Adrenal gland (tissue), 12 donors: ENCODE results near the gene COMMD1. TPM values are rescaled to one million over a fixed set of nuclear protein-coding genes. Genes with fewer than 3 reads are reported as not detected.

Experiments used
- DNase-seq, 7 donors: peaks; one replicate each; pipeline ENCODE4 v3.0.0-alpha.2; 2019 to 2020
- H3K27ac ChIP-seq, 5 donors: fragments of 200-600 bp; sonication (generic) in 4 of 5; 1 replicate in 3 of 5; 2 replicates in 2 of 5; pipeline versions ENCODE4 v1.5.1 to v1.8.0; 2016 to 2020; ENCODE audit warnings: mild to moderate bottlenecking in 1 of 5
- H3K27me3 ChIP-seq: fragments of 200-600 bp; 2 replicates; pipeline ENCODE4 v1.8.0; 2021
- H3K36me3 ChIP-seq, 2 donors: fragments of 200-600 bp; replicated peaks in 1 of 2; 1 replicate in 1 of 2; 2 replicates in 1 of 2; pipeline versions ENCODE4 v1.5.1 to v1.8.0; 2018 to 2022
- H3K4me1 ChIP-seq, 2 donors: fragments of 200-600 bp; replicated peaks in 1 of 2; 1 replicate in 1 of 2; 2 replicates in 1 of 2; pipeline versions ENCODE4 v1.5.1 to v1.8.0; 2018 to 2021
- H3K4me3 ChIP-seq, 4 donors: fragments of 200-600 bp; sonication (generic) in 3 of 4; one replicate each; pipeline ENCODE4 v1.5.1; 2016 to 2018
- H3K9me3 ChIP-seq, 3 donors: fragments of 200-600 bp; sonication (generic) in 1 of 3; replicated peaks in 1 of 3; 1 replicate in 2 of 3; 2 replicates in 1 of 3; pipeline versions ENCODE4 v1.5.1 to v1.8.0; 2016 to 2021
- CTCF ChIP-seq, 6 experiments: fragments of 450-650 bp in 4 of 6; fragments of 200-600 bp in 2 of 6; sonication (generic) in 1 of 6; IDR thresholded peaks; 1 replicate in 5 of 6; 2 replicates in 1 of 6; pipeline versions ENCODE4 v1.5.1 to v1.8.0; 2016 to 2021; ENCODE audit warnings: antibody characterized with exemption in 6 of 6, mild to moderate bottlenecking in 2 of 6, moderate library complexity in 1 of 6
- POLR2A ChIP-seq, 2 donors: fragments of 450-650 bp; IDR thresholded peaks; one replicate each; pipeline ENCODE4 v1.6.1; 2017; ENCODE audit warnings: antibody characterized with exemption in 2 of 2, mild to moderate bottlenecking in 2 of 2, moderate library complexity in 1 of 2
- WGBS, 4 donors: extraction: QIAGEN DNeasy Blood & Tissue Kit in 2 of 4; methylation state at CpG; one replicate each; pipeline versions ENCODE4 v1.1.5 to v1.1.7; 2013 to 2017; 5-methylcytosine and 5-hydroxymethylcytosine counted together
- intact Hi-C, 2 donors: fragments of 100-400 bp; cut with DNase I; formaldehyde crosslinking; loops; one replicate each; pipeline versions ENCODE4 v1.14.1 to v1.15.0; 2022 to 2023
- polyA plus RNA-seq, 3 donors: library from polyadenylated mRNA; stranded (reverse); fragments of 200-250 nt in 2 of 3; fragments of 350-450 nt in 1 of 3; fragmentation: Illumina TruSeq in 1 of 3; extraction: RNeasy Lipid Tissue Mini Kit (QIAGEN cat#74804) in 1 of 3; gene quantifications; one replicate each; pipeline ENCODE4 v1.2.3, GENCODE V29; 2013 to 2014
- total RNA-seq, 9 donors: library from RNA; depleted of rRNA in 4 of 9; stranded (reverse); fragments of >200 nt in 4 of 9; fragments of 120-200 nt in 1 of 9; fragmentation: NEBNext Ultra II Directional in 1 of 9; extraction: Animal tissue kit (Norgen Biotek cat#: 25700) in 1 of 9; gene quantifications; one replicate each; pipeline versions ENCODE4 v1.1.0 to v1.2.4, GENCODE V29; 2013 to 2023
- donor health status: healthy with polysubstance abuse.
- donor health status: Bipolar disorder and iron deficiency.
- donor health status: DM: yes; HTN: yes; CAD: no.
- donor health status: DM: no; HTN: no; CAD: no.
- donor health status: DM: no; HTN: no; CAD: no.
- donor health status: DM: yes; HTN: yes; CAD: no.

COMMD1 gene
- total and polyA plus RNA-seq, 12 donors: 35.5 to 89.9 (median 55.4) TPM

- Histone ChIP-seq H3K4me1 (peaks cover 0 to 4% of the 10 kb centered on the region in 2 donors), H3K9me3 (no peaks in the 10 kb centered on the region), H3K4me3 (no peak overlapping the region), H3K27ac (no peak overlapping the region), H3K27me3 (no peaks in the 10 kb centered on the region), H3K36me3 (no peaks in the 10 kb centered on the region)
- intact Hi-C loops: no loop called here
- TF ChIP-seq CTCF (IDR thresholded peaks at IDR 0.05) (no peak), POLR2A (IDR thresholded peaks at IDR 0.05) (no peak)
- 90 to 93% (median 91%) methylated on average over 5 of the region's 5 CpGs for WGBS, 4 donors
- no peak for DNase-seq
Observed at GRCh38 chr2:62140426-62141141, 235.1 kb downstream of the COMMD1 start.

GRCh38 chr2:62141142-62141740, 235.8 kb downstream of the COMMD1 start:
- Histone ChIP-seq H3K4me3 (no peak overlapping the region), H3K9me3 (no peaks in the 10 kb centered on the region), H3K27me3 (no peaks in the 10 kb centered on the region), H3K4me1 (peaks cover 0 to 4% of the 10 kb centered on the region in 2 donors), H3K27ac (no peak overlapping the region), H3K36me3 (no peaks in the 10 kb centered on the region)
- DNase-seq: no peak
- intact Hi-C loops: no loop called here
- TF ChIP-seq CTCF (IDR thresholded peaks at IDR 0.05) (no peak), POLR2A (IDR thresholded peaks at IDR 0.05) (no peak)
- WGBS, 4 donors: 68 to 84% (median 73%) methylated on average over 2 of the region's 2 CpGs

GRCh38 chr2:62142054-62142453, 236.6 kb downstream of the COMMD1 start:
- WGBS, 4 donors: 76 to 78% (median 77%) methylated on average over 4 of the region's 4 CpGs
- H3K27ac ChIP-seq: no peak overlapping the region
- no peaks in the 10 kb centered on the region for H3K36me3 ChIP-seq
- no peaks in the 10 kb centered on the region for H3K9me3 ChIP-seq
- H3K4me1 ChIP-seq: peaks cover 0 to 3% of the 10 kb centered on the region in 2 donors
- no peak overlapping the region for H3K4me3 ChIP-seq
- DNase-seq: no peak
- TF ChIP-seq CTCF (IDR thresholded peaks at IDR 0.05): no peak
- TF ChIP-seq POLR2A (IDR thresholded peaks at IDR 0.05): no peak
- intact Hi-C loops: no loop called here
- H3K27me3 ChIP-seq: no peaks in the 10 kb centered on the region

GRCh38 chr2:62143696-62144095, 238.2 kb downstream of the COMMD1 start:
- no peaks in the 10 kb centered on the region for H3K36me3 ChIP-seq
- no peak overlapping the region for H3K4me3 ChIP-seq
- intact Hi-C loops: no loop called here
- H3K4me1 ChIP-seq: no peaks in the 10 kb centered on the region
- no peak for DNase-seq
- H3K27me3 ChIP-seq: no peaks in the 10 kb centered on the region
- H3K27ac ChIP-seq: no peak overlapping the region
- H3K9me3 ChIP-seq: no peaks in the 10 kb centered on the region
- TF ChIP-seq POLR2A (IDR thresholded peaks at IDR 0.05) (no peak), CTCF (IDR thresholded peaks at IDR 0.05) (no peak)
